ENCODE data around the gene LIMK1.

LIMK1 gene

GRCh38 chr7:74105992-74106391, 22.4 kb downstream of the LIMK1 start:
- no peaks in the 10 kb centered on the region for H3K9me2 ChIP-seq (replicated peaks; ENCODE audit: insufficient read depth, low read length)

GRCh38 chr7:74106846-74107245, 23.2 kb downstream of the LIMK1 start:
- Histone ChIP-seq H3K9ac (ENCODE audit: low read length) (no peak overlapping the region), H2AFZ (ENCODE audit: low read depth, low read length, severe bottlenecking) (no peak overlapping the region)

More at GRCh38 chr7:74105992-74106391, 22.4 kb downstream of the LIMK1 start:
- Histone ChIP-seq H3K4me3 (ENCODE audit: insufficient read depth, low read length, poor library complexity, severe bottlenecking) (no peak overlapping the region), H4K20me1 (ENCODE audit: low read depth, low read length) (no peaks in the 10 kb centered on the region), H3K4me2 (ENCODE audit: low read depth, low read length, poor library complexity, severe bottlenecking) (no peak overlapping the region), H3K79me2 (ENCODE audit: insufficient read depth, low read length) (no peaks in the 10 kb centered on the region), H3K27ac (ENCODE audit: low read depth, low read length) (no peak overlapping the region), H3K9ac (ENCODE audit: low read length) (no peak overlapping the region), H2AFZ (ENCODE audit: low read depth, low read length, severe bottlenecking) (no peak overlapping the region), H3F3A (ENCODE audit: insufficient read depth) (peaks cover 13% of the 10 kb centered on the region), H3K9me3 (ENCODE audit: insufficient read depth, low read length) (no peaks in the 10 kb centered on the region), H3K27me3 (ENCODE audit: low read length) (no peaks in the 10 kb centered on the region), H3K36me3 (ENCODE audit: low read length) (no peaks in the 10 kb centered on the region; the same call in 1 of the 2 replicates)
- TF ChIP-seq CTCF (IDR thresholded peaks at IDR 0.05; ENCODE audit: insufficient read depth, low read length, poor library complexity, severe bottlenecking) (no peak), EZH2phosphoT487 (conservative IDR thresholded peaks at IDR 0.05; ENCODE audit: low read length) (no peak)

GRCh38 chr7:74115326-74115725, 31.7 kb downstream of the LIMK1 start:
- H3K36me3 ChIP-seq (ENCODE audit: low read length), result no peaks in the 10 kb centered on the region
- H3K27ac ChIP-seq (ENCODE audit: low read depth, low read length), result no peak overlapping the region

More at GRCh38 chr7:74106846-74107245, 23.2 kb downstream of the LIMK1 start:
- no peak for TF ChIP-seq EZH2phosphoT487 (conservative IDR thresholded peaks at IDR 0.05; ENCODE audit: low read length)
- no peak for TF ChIP-seq CTCF (IDR thresholded peaks at IDR 0.05; ENCODE audit: insufficient read depth, low read length, poor library complexity, severe bottlenecking)
- Histone ChIP-seq H4K20me1 (ENCODE audit: low read depth, low read length) (no peaks in the 10 kb centered on the region), H3K9me3 (ENCODE audit: insufficient read depth, low read length) (no peaks in the 10 kb centered on the region), H3K4me2 (ENCODE audit: low read depth, low read length, poor library complexity, severe bottlenecking) (no peak overlapping the region), H3K36me3 (ENCODE audit: low read length) (no peaks in the 10 kb centered on the region; the same call in 1 of the 2 replicates), H3K79me2 (ENCODE audit: insufficient read depth, low read length) (no peaks in the 10 kb centered on the region), H3K4me3 (ENCODE audit: insufficient read depth, low read length, poor library complexity, severe bottlenecking) (no peak overlapping the region), H3K9me2 (replicated peaks; ENCODE audit: insufficient read depth, low read length) (no peaks in the 10 kb centered on the region), H3F3A (ENCODE audit: insufficient read depth) (peaks cover 4% of the 10 kb centered on the region; the same call in 1 of the 2 replicates), H3K27ac (ENCODE audit: low read depth, low read length) (no peak overlapping the region), H3K27me3 (ENCODE audit: low read length) (no peaks in the 10 kb centered on the region)

More at GRCh38 chr7:74115326-74115725, 31.7 kb downstream of the LIMK1 start:
- no peak overlapping the region for H3K4me2 ChIP-seq (ENCODE audit: low read depth, low read length, poor library complexity, severe bottlenecking)
- H3F3A ChIP-seq (ENCODE audit: insufficient read depth), result no peaks in the 10 kb centered on the region
- no peaks in the 10 kb centered on the region for H3K9me3 ChIP-seq (ENCODE audit: insufficient read depth, low read length)
- H3K9ac ChIP-seq (ENCODE audit: low read length), result no peak overlapping the region
- H3K4me3 ChIP-seq (ENCODE audit: insufficient read depth, low read length, poor library complexity, severe bottlenecking), result no peak overlapping the region
- H3K27me3 ChIP-seq (ENCODE audit: low read length), result no peaks in the 10 kb centered on the region
- no peaks in the 10 kb centered on the region for H3K79me2 ChIP-seq (ENCODE audit: insufficient read depth, low read length)
- TF ChIP-seq CTCF (IDR thresholded peaks at IDR 0.05; ENCODE audit: insufficient read depth, low read length, poor library complexity, severe bottlenecking) (no peak), EZH2phosphoT487 (conservative IDR thresholded peaks at IDR 0.05; ENCODE audit: low read length) (no peak)
- no peaks in the 10 kb centered on the region for H4K20me1 ChIP-seq (ENCODE audit: low read depth, low read length)
- no peaks in the 10 kb centered on the region for H3K9me2 ChIP-seq (replicated peaks; ENCODE audit: insufficient read depth, low read length)
- no peak overlapping the region for H2AFZ ChIP-seq (ENCODE audit: low read depth, low read length, severe bottlenecking)
